GM20000 (cell line): ENCODE results near the gene RAPGEF1.

Experiments
- DNase-seq: peaks from one replicate; pipeline ENCODE4 v3.0.0; 2012; ENCODE audit warnings: low spot score
- TF ChIP-seq, protein P1 (sequence below): IDR thresholded peaks from 2 replicates; pipeline ENCODE4 v1.5.1; 2012; ENCODE audit warnings: mild to moderate bottlenecking, control low read depth; ENCODE audit errors: extremely low read depth, missing control alignments

RAPGEF1 gene

DNA sequence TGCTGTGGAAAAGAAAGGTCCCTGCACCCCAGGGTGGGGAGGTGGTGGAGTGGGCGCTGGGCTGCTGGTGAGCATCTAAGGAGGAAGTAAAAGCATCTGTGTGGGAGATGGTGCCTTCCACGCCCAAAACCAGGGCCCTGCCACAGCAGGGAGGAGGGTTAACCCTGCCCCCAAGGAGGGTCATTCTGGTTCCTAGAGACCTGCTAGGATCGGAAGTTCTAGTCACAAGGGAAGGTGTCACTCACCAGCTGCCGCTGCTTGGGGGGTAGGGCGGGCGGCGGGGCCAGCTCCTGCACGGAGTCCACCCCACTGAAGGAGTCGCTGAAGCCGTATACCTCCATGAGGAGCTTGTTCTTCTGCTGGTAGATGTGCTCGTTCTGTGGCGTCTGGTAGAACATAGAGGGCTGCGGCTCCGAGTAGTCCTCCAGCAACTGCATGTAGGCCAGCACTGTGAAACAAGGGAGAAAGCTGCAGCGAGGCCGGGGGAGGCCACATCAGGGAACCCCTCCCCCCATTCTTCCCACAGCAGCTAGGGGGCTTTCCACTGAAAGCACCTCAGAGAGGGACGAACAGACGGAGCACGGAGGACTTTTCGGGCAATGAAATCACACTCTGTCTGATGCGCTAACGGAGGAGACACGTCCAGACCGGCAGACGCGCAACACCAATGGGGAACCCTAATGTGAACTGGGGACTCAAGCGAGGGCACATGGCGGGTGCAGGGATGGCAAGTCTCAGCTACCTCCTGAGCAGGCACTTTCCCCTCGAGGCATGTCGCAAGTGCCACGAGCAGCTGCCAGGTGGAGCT is 118.1 kb downstream of the RAPGEF1 start:
- no peak for DNase-seq
- TF ChIP-seq, protein P1, sequence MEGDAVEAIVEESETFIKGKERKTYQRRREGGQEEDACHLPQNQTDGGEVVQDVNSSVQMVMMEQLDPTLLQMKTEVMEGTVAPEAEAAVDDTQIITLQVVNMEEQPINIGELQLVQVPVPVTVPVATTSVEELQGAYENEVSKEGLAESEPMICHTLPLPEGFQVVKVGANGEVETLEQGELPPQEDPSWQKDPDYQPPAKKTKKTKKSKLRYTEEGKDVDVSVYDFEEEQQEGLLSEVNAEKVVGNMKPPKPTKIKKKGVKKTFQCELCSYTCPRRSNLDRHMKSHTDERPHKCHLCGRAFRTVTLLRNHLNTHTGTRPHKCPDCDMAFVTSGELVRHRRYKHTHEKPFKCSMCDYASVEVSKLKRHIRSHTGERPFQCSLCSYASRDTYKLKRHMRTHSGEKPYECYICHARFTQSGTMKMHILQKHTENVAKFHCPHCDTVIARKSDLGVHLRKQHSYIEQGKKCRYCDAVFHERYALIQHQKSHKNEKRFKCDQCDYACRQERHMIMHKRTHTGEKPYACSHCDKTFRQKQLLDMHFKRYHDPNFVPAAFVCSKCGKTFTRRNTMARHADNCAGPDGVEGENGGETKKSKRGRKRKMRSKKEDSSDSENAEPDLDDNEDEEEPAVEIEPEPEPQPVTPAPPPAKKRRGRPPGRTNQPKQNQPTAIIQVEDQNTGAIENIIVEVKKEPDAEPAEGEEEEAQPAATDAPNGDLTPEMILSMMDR: no peak

DNA sequence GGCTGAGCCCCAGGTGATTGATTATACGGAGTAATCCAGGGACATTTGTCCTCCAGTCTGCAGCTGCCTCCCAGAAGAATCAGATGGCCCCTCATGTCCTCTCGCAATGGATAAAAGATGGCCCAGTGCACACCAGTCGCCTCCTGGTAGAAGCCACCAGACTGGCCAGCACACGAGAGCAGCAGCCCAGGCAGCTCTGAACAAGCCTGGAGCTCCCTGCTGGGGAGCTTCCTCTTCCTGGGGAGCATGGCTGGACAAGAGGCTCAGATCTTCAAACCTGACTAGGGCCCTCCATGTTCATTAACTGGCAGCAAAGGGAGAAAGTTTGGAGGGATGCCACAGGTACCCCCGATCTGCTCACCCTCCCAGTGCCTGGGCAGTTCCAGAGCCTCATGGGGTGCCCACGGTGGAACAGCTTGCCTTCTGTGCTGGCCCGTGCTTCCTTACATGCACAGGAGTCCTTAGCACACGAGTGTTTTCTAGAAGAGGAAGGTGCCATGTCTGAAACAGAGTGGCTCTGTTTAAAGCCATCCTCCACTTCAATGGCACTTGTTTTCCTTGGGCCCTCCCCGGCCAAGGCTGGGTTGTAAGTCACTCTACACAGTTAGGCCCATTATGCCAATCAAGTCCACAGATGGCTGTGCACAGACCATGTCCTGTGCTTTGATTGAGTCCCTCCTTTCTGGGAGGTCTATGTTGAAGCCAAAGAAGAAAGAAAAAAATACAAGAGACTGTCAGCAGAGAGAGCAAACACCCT is 118.9 kb downstream of the RAPGEF1 start:
- no peak for DNase-seq

DNA sequence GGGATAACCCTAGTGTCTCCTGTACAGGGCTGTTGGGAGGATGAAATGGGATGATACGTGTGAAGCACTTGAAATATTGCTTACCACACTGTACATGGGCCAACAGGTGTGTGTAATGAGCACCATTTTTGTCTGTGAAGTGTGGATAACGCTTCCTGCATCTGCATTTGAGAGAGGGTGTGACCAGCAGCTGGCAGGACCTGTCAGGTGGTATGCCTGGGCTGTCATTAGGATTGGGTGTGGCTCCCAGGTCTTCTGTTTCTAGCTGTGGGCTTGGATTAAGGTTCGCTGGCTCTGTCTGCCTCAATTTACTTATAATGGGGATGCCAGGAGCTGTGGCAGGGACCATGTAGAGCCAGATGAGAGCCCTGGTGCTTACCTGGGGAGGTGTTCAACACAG is 120.2 kb downstream of the RAPGEF1 start:
- TF ChIP-seq, protein P1: no peak
- DNase-seq: no peak

More for the DNA sequence above, 118.9 kb downstream of the RAPGEF1 start:
- TF ChIP-seq, protein P1: no peak

DNA sequence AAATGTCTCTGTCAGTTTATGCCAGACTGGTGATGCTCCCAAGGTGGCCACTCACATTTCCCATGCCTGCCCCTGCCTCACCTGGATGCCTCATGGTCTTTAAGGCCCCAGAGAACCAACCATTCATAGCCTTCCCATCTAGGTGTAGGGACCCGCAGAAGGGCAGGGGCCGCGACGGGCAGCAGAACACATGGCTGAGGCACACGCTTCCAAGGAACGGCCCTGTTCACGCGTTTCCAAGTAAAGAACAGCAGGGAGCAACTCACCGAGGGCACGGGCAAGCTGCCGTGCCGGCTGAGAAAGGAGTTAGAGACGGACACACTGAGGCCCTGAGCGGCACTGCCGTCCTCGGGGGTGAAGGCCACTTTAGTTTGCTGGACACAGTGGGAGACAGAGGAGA is 121.1 kb downstream of the RAPGEF1 start:
- no peak for DNase-seq
- TF ChIP-seq, protein P1: no peak

DNA sequence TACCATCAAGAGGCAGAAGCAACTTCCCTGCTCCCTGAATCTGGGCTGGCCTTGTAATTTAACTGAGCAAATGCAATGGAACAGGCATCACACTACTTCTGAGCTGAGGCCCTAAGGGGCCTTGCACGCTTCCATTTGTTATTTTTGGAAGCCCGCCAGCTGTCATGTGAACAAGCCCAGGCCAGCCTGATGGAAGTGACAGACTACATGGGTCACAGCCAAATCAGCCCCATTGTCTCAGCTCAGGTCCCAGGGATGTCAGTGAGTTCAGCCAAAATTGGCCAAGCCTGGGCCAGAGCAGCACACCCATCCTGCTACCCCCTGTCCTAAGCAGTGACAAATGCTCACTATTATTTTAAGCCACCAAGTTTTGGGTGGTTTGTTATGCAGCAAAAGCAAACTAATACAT is 121.8 kb downstream of the RAPGEF1 start:
- TF ChIP-seq, protein P1: no peak
- DNase-seq: no peak

DNA sequence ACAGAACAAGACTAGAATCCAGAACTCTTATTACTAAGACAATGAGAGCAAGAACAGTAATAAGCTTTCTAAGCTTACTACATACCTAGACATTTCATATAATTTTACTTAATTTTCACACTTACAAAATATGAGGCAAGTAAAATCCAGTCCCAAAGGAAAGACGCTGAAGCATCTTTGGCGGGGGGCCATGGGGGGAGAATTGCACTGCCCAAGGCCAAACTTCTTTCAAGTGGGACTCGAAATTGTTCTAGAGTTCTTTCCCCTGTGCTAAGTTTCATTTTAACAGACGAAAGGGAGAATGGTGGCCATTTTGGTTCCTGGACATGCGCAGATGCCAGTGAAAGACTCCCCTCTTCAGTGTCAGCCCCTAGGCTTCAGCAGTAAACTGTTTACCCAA is 122.3 kb downstream of the RAPGEF1 start:
- DNase-seq: no peak
- TF ChIP-seq, protein P1: no peak

DNA sequence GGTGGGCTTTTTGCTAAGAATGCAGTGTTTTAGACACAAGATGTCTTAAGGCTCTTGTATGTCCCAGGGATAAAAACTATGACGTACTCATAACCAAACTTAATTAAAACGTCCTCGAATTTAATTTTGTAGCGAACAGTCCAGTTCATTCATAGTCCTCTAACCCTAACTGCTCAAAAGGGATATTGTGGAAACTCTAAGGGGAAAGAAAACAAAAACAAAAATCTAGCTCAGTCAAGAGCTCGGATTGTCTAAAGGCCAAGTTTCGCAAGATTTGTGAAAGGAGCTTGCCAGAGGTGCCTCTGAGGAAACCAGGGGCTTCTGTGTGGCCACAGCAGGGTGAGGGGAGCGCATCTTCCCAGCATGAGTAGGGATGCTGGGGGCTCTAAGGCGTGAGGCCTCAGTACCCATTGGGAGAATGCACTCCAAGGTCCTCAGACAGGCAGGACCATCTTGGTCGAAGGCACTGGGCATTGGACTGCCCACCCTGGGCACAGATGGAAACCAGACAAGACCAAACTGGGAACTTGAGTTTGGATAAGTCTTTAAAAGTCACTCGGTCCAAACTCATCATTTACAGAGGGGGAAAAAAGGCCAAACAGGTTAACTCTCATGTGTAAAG is 122.8 kb downstream of the RAPGEF1 start:
- DNase-seq: no peak
- TF ChIP-seq, protein P1: no peak
